ENCODE results near the gene CELSR1.
A peak's percentile ranks its signal among the peaks of the same experiment; 100 is the strongest.

CELSR1 gene

GRCh38 chr22:46364341-46365165, 172.9 kb downstream of the CELSR1 start:
- peaks cover 5 to 17% of the 10 kb centered on the region in 2 donors for H3K4me1 Mint-ChIP-seq (ENCODE audit: low read depth in 2 of 2)
- DNase-seq (no peak), ATAC-seq (replicated peaks) (no peak)
- H3K4me3 Mint-ChIP-seq, result no peak overlapping the region
- H3K27ac Mint-ChIP-seq, result no peak overlapping the region
- H3K9me3 Mint-ChIP-seq, result no peaks in the 10 kb centered on the region
- H3K27me3 Mint-ChIP-seq, result peaks cover 0 to 6% of the 10 kb centered on the region in 2 donors
- H3K36me3 Mint-ChIP-seq (ENCODE audit: insufficient read depth), result peaks cover 4% of the 10 kb centered on the region

GRCh38 chr22:46363611-46364321, 173.7 kb downstream of the CELSR1 start:
- Mint-ChIP-seq H3K9me3 (no peaks in the 10 kb centered on the region), H3K27me3 (peaks cover 0 to 6% of the 10 kb centered on the region in 2 donors), H3K4me1 (ENCODE audit: low read depth in 2 of 2) (peaks cover 3 to 15% of the 10 kb centered on the region in 2 donors), H3K27ac (no peak overlapping the region), H3K36me3 (ENCODE audit: insufficient read depth) (no peaks in the 10 kb centered on the region), H3K4me3 (no peak overlapping the region)
- no peak for ATAC-seq (replicated peaks)
- DNase-seq, result no peak

- no peaks in the 10 kb centered on the region for H3K9me3 Mint-ChIP-seq
- peaks cover 3 to 12% of the 10 kb centered on the region in 2 donors for H3K4me1 Mint-ChIP-seq (ENCODE audit: low read depth in 2 of 2)
- H3K36me3 Mint-ChIP-seq (ENCODE audit: insufficient read depth), result no peaks in the 10 kb centered on the region
- H3K27ac Mint-ChIP-seq, result no peak overlapping the region
- ATAC-seq (replicated peaks) (no peak), DNase-seq (no peak)
- H3K27me3 Mint-ChIP-seq, result peaks cover 0 to 6% of the 10 kb centered on the region in 2 donors
- no peak overlapping the region for H3K4me3 Mint-ChIP-seq
These were observed 174.4 kb downstream of the CELSR1 start for GRCh38 chr22:46362934-46363515.

- H3K27me3 Mint-ChIP-seq, result peaks cover 0 to 6% of the 10 kb centered on the region in 2 donors
- no peak for ATAC-seq (replicated peaks)
- no peaks in the 10 kb centered on the region for H3K36me3 Mint-ChIP-seq (ENCODE audit: insufficient read depth)
- H3K4me3 Mint-ChIP-seq, result no peak overlapping the region
- peaks cover 0 to 9% of the 10 kb centered on the region in 2 donors for H3K4me1 Mint-ChIP-seq (ENCODE audit: low read depth in 2 of 2)
- no peak for DNase-seq
- H3K9me3 Mint-ChIP-seq, result no peaks in the 10 kb centered on the region
- H3K27ac Mint-ChIP-seq, result peak overlapping the region in 1 of 2 donors; percentile 12
These were observed 175.1 kb downstream of the CELSR1 start for GRCh38 chr22:46362203-46362933.

GRCh38 chr22:46361826-46362202, 175.6 kb downstream of the CELSR1 start:
- ATAC-seq (replicated peaks), result no peak
- Mint-ChIP-seq H3K9me3 (no peaks in the 10 kb centered on the region), H3K4me3 (no peak overlapping the region), H3K27me3 (peaks cover 0 to 6% of the 10 kb centered on the region in 2 donors), H3K36me3 (ENCODE audit: insufficient read depth) (no peaks in the 10 kb centered on the region), H3K4me1 (ENCODE audit: low read depth in 2 of 2) (peaks cover 0 to 9% of the 10 kb centered on the region in 2 donors), H3K27ac (peak overlapping the region in 1 of 2 donors; percentile 12)
- no peak for DNase-seq

- no peak overlapping the region for H3K4me3 Mint-ChIP-seq
- H3K27ac Mint-ChIP-seq, result no peak overlapping the region
- H3K4me1 Mint-ChIP-seq (ENCODE audit: low read depth in 2 of 2), result peaks cover 0 to 9% of the 10 kb centered on the region in 2 donors
- H3K9me3 Mint-ChIP-seq, result no peaks in the 10 kb centered on the region
- DNase-seq, result no peak
- no peak for ATAC-seq (replicated peaks)
- H3K36me3 Mint-ChIP-seq (ENCODE audit: insufficient read depth), result no peaks in the 10 kb centered on the region
- peaks cover 0 to 6% of the 10 kb centered on the region in 2 donors for H3K27me3 Mint-ChIP-seq
These were observed 176.5 kb downstream of the CELSR1 start for GRCh38 chr22:46360891-46361290.

- no peak for ATAC-seq (replicated peaks)
- Mint-ChIP-seq H3K9me3 (no peaks in the 10 kb centered on the region), H3K36me3 (ENCODE audit: insufficient read depth) (peaks cover 5% of the 10 kb centered on the region), H3K27me3 (peaks cover 0 to 6% of the 10 kb centered on the region in 2 donors), H3K4me3 (no peak overlapping the region), H3K27ac (no peak overlapping the region), H3K4me1 (ENCODE audit: low read depth in 2 of 2) (peaks cover 4 to 15% of the 10 kb centered on the region in 2 donors)
- DNase-seq, result no peak
These were observed 177.3 kb downstream of the CELSR1 start for GRCh38 chr22:46360097-46360496.

- Mint-ChIP-seq H3K27ac (no peak overlapping the region), H3K9me3 (no peaks in the 10 kb centered on the region), H3K36me3 (ENCODE audit: insufficient read depth) (peaks cover 5% of the 10 kb centered on the region), H3K27me3 (peaks cover 0 to 6% of the 10 kb centered on the region in 2 donors), H3K4me3 (no peak overlapping the region), H3K4me1 (ENCODE audit: low read depth in 2 of 2) (peaks cover 4 to 16% of the 10 kb centered on the region in 2 donors)
- ATAC-seq (replicated peaks) (no peak), DNase-seq (no peak)
These were observed 178.1 kb downstream of the CELSR1 start for GRCh38 chr22:46359362-46359761.

- Mint-ChIP-seq H3K27me3 (peaks cover 0 to 6% of the 10 kb centered on the region in 2 donors), H3K4me1 (ENCODE audit: low read depth in 2 of 2) (peaks cover 4 to 16% of the 10 kb centered on the region in 2 donors), H3K9me3 (no peaks in the 10 kb centered on the region), H3K27ac (no peak overlapping the region), H3K4me3 (no peak overlapping the region), H3K36me3 (ENCODE audit: insufficient read depth) (peaks cover 5% of the 10 kb centered on the region)
- DNase-seq (no peak), ATAC-seq (replicated peaks) (no peak)
These were observed 178.7 kb downstream of the CELSR1 start for GRCh38 chr22:46358766-46359165.

- Mint-ChIP-seq H3K27me3 (peaks cover 0 to 3% of the 10 kb centered on the region in 2 donors), H3K4me1 (ENCODE audit: low read depth in 2 of 2) (peaks cover 4 to 14% of the 10 kb centered on the region in 2 donors), H3K9me3 (no peaks in the 10 kb centered on the region), H3K27ac (no peak overlapping the region), H3K36me3 (ENCODE audit: insufficient read depth) (peaks cover 6% of the 10 kb centered on the region), H3K4me3 (no peak overlapping the region)
- no peak for DNase-seq
- ATAC-seq (replicated peaks), result no peak
These were observed 179.5 kb downstream of the CELSR1 start for GRCh38 chr22:46357711-46358520.

GRCh38 chr22:46356496-46357480, 180.6 kb downstream of the CELSR1 start:
- Mint-ChIP-seq H3K27ac (no peak overlapping the region), H3K4me1 (ENCODE audit: low read depth in 2 of 2) (peaks cover 4 to 10% of the 10 kb centered on the region in 2 donors), H3K9me3 (no peaks in the 10 kb centered on the region), H3K27me3 (no peaks in the 10 kb centered on the region), H3K4me3 (no peak overlapping the region), H3K36me3 (ENCODE audit: insufficient read depth) (peaks cover 14% of the 10 kb centered on the region)
- no peak for ATAC-seq (replicated peaks)
- DNase-seq, result no peak
